H1 (cell line): ENCODE results near the gene LMNTD2. TPM values are rescaled to one million over a fixed set of nuclear protein-coding genes. Genes with fewer than 3 reads are reported as not detected.

Experiments
- BACH1 ChIP-seq: IDR thresholded peaks from 2 replicates; pipeline ENCODE4 v1.6.1; 2012; ENCODE audit warnings: low read length, improper control_type of control experiment
- CBX8 ChIP-seq: fragments of 300-800, 300-1000 bp; sonication (generic); IDR thresholded peaks from 2 replicates; pipeline ENCODE4 v1.7.1; 2016; ENCODE audit warnings: low read depth, low read length, borderline replicate concordance
- CEBPB ChIP-seq: IDR thresholded peaks from 2 replicates; pipeline ENCODE4 v1.6.1; 2012; ENCODE audit warnings: low read depth, low read length
- CHD2 ChIP-seq: IDR thresholded peaks from 2 replicates; pipeline ENCODE4 v1.6.1; 2012; ENCODE audit warnings: low read length, improper control_type of control experiment
- FOSL1 ChIP-seq: IDR thresholded peaks from 2 replicates; pipeline ENCODE4 v1.6.1; 2011; ENCODE audit warnings: mild to moderate bottlenecking, low read depth, low read length, moderate library complexity; ENCODE audit not compliant: insufficient read depth
- JUND ChIP-seq: IDR thresholded peaks from 2 replicates; pipeline ENCODE4 v1.6.1; 2011; ENCODE audit warnings: mild to moderate bottlenecking, improper control_type of control experiment, low read length
- KDM5A ChIP-seq: fragments of 200-600 bp; IDR thresholded peaks from 2 replicates; pipeline ENCODE4 v1.7.1; 2012; ENCODE audit warnings: mild to moderate bottlenecking, low read length, inconsistent platforms, mixed read lengths
- NANOG ChIP-seq: IDR thresholded peaks from 2 replicates; pipeline ENCODE4 v1.6.1; 2011; ENCODE audit warnings: low read length, low read depth, mild to moderate bottlenecking, inconsistent platforms; ENCODE audit not compliant: insufficient read depth, poor library complexity, severe bottlenecking
- NRF1 ChIP-seq: IDR thresholded peaks from 2 replicates; pipeline ENCODE4 v1.6.1; 2011; ENCODE audit warnings: mild to moderate bottlenecking, low read depth, low read length, improper control_type of control experiment
- RBBP5 ChIP-seq: IDR thresholded peaks from 2 replicates; pipeline ENCODE4 v1.7.1; 2012; ENCODE audit warnings: low read depth, mild to moderate bottlenecking, inconsistent platforms, low read length, moderate library complexity, borderline replicate concordance
- RNF2 ChIP-seq: fragments of 200-900, 300-1000 bp; sonication (generic); IDR thresholded peaks from 2 replicates; pipeline ENCODE4 v1.7.1; 2016; ENCODE audit warnings: borderline replicate concordance, low read depth, mild to moderate bottlenecking, antibody characterized with exemption, low read length; ENCODE audit not compliant: poor library complexity, severe bottlenecking; ENCODE audit errors: missing control alignments
- SIN3A ChIP-seq, 2 experiments: IDR thresholded peaks in 1 of 2; conservative IDR thresholded peaks in 1 of 2; 2 replicates each; pipeline ENCODE4 v1.6.1; 2011 to 2012; ENCODE audit warnings: low read length in 2 of 2, improper control_type of control experiment in 1 of 2, low read depth in 1 of 2, mild to moderate bottlenecking in 1 of 2
- SIX5 ChIP-seq: IDR thresholded peaks from 2 replicates; pipeline ENCODE4 v1.6.1; 2011; ENCODE audit warnings: mild to moderate bottlenecking, low read depth, low read length
- SP2 ChIP-seq: IDR thresholded peaks from 2 replicates; pipeline ENCODE4 v1.6.1; 2012; ENCODE audit warnings: mild to moderate bottlenecking, low read length, inconsistent platforms
- TAF7 ChIP-seq: optimal IDR thresholded peaks from 2 replicates; pipeline ENCODE3; 2011; ENCODE audit warnings: low read depth, mild to moderate bottlenecking, inconsistent platforms, low read length, moderate library complexity, borderline replicate concordance
- TBP ChIP-seq: IDR thresholded peaks from 2 replicates; pipeline ENCODE4 v1.6.1; 2011; ENCODE audit warnings: low read depth, low read length, improper control_type of control experiment
- TEAD4 ChIP-seq: IDR thresholded peaks from 2 replicates; pipeline ENCODE4 v1.6.1; 2012; ENCODE audit warnings: low read depth, low read length, inconsistent platforms, mixed read lengths
- polyA plus RNA-seq, 7 experiments: library from polyadenylated mRNA; depleted of rRNA in 3 of 7; stranded (reverse) in 5 of 7; unstranded in 2 of 7; fragments of >200 nt in 5 of 7; fragments of 200-250 nt in 2 of 7; gene quantifications; 1 replicate in 5 of 7; 2 replicates in 1 of 7; 4 replicates in 1 of 7; pipeline versions ENCODE4 v1.2.1 to v1.2.3, GENCODE V29; 2011 to 2013; ENCODE audit warnings: missing spikeins in 2 of 7, mixed read lengths in 2 of 7
- total RNA-seq: library from RNA; stranded (reverse); fragmentation: NEBNext Ultra II Directional; extraction: Animal tissue kit (Norgen Biotek cat#: 25700); gene quantifications from 2 replicates; pipeline ENCODE4 v1.2.1, GENCODE V29; 2021
- TF ChIP-seq, protein P1 (sequence below): IDR thresholded peaks from 2 replicates; pipeline ENCODE4 v1.6.1; 2011; ENCODE audit warnings: low read depth, mild to moderate bottlenecking, low read length; ENCODE audit not compliant: insufficient read depth
- TF ChIP-seq, protein P2 (sequence below): IDR thresholded peaks from 2 replicates; pipeline ENCODE4 v1.6.1; 2012; ENCODE audit warnings: inconsistent platforms
- TF ChIP-seq, protein P3 (sequence below), 3 experiments: IDR thresholded peaks; 1 replicate in 2 of 3; 2 replicates in 1 of 3; pipeline versions ENCODE4 v1.5.1 to v1.6.1; 2011; ENCODE audit warnings: low read length in 3 of 3, mild to moderate bottlenecking in 3 of 3, inconsistent platforms in 2 of 3, low read depth in 1 of 3, moderate library complexity in 1 of 3; ENCODE audit not compliant: insufficient read depth in 1 of 3; ENCODE audit errors: control extremely low read depth in 1 of 3

The LMNTD2 gene
- total and polyA plus RNA-seq, 2 of the 8 experiments (the other 6 are each of a cell fraction or from before 2014, with no cell fraction given), result 1.6 to 3.1 TPM

DNA sequence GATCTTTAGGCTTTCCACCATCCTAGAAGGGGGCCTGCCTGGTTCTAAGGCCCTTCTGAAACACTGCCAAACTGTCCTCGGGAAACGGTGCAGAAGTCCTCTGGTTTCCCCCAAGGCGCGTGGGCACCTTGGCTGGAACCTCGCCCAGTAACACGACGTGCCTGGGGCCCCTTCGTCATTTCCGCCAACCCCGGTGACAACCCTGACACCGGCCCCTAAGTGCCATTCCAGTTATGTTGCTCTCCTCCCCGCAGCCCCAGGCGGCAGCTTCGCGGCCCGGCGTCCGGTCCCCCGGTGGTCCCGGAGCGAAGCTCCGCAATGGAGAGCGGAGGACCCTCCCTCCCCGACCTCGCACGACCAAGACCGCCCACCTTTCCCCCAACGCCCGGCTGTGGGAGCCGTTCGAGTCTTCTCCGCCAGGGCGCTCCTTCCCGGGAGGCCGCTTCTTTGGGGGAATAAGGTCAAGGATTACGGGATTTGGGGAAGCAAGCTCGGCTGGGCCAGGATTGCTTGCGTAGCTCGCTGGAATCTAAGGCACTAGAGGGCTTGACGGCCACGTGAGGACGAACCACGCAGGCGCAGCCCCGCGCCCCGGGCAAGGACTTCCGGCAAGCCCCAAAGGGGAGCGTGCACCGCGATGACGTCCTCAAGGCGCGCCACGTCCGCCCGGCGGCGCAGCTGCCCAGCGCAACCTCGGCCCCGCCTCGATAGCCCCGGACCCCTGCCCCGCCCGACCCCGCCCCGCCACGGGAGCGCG, 54.1 kb downstream of the LMNTD2 start (continued):
- TF ChIP-seq, protein P1, sequence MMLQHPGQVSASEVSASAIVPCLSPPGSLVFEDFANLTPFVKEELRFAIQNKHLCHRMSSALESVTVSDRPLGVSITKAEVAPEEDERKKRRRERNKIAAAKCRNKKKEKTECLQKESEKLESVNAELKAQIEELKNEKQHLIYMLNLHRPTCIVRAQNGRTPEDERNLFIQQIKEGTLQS, result peak; percentile 91
- TF ChIP-seq BACH1 (no peak; the same call in 1 of the 2 replicates), SIX5 (no peak), FOSL1 (no peak), CEBPB (no peak), RBBP5 (peak; percentile 63; the same call in 1 of the 2 replicates), CHD2 (no peak), TEAD4 (peak; percentile 46), SP2 (no peak), NANOG (no peak), CBX8 (no peak), SIN3A (conservative IDR thresholded peaks at IDR 0.05 in 1 of 2, IDR thresholded peaks at IDR 0.05 in 1 of 2; ENCODE audit: low read depth in 1 of 2, low read length in 2 of 2) (peak; percentile 64 to 97; a peak in 3 of 4 replicates), TAF7 (peak; percentile 44), JUND (no peak), TBP (0 out of 2 replicates have a peak, but pooled peaks have one; percentile 38), NRF1 (peak; percentile 60), RNF2 (no peak), KDM5A (no peak)
- TF ChIP-seq, protein P2, sequence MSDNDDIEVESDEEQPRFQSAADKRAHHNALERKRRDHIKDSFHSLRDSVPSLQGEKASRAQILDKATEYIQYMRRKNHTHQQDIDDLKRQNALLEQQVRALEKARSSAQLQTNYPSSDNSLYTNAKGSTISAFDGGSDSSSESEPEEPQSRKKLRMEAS, result peak; percentile 91
- TF ChIP-seq, protein P3, sequence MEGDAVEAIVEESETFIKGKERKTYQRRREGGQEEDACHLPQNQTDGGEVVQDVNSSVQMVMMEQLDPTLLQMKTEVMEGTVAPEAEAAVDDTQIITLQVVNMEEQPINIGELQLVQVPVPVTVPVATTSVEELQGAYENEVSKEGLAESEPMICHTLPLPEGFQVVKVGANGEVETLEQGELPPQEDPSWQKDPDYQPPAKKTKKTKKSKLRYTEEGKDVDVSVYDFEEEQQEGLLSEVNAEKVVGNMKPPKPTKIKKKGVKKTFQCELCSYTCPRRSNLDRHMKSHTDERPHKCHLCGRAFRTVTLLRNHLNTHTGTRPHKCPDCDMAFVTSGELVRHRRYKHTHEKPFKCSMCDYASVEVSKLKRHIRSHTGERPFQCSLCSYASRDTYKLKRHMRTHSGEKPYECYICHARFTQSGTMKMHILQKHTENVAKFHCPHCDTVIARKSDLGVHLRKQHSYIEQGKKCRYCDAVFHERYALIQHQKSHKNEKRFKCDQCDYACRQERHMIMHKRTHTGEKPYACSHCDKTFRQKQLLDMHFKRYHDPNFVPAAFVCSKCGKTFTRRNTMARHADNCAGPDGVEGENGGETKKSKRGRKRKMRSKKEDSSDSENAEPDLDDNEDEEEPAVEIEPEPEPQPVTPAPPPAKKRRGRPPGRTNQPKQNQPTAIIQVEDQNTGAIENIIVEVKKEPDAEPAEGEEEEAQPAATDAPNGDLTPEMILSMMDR (IDR thresholded peaks at IDR 0.05; ENCODE audit: control extremely low read depth in 1 of 3, insufficient read depth in 1 of 3, low read depth in 1 of 3, low read length in 3 of 3), result 0 out of 4 replicates have a peak, but pooled peaks of 1 of the 3 experiments have one; percentile 5
